GM12878 (cell line): ENCODE data around the gene SIX5. TPM values are rescaled to one million over a fixed set of nuclear protein-coding genes. Genes with fewer than 3 reads are reported as not detected.
A peak's percentile ranks its signal among the peaks of the same experiment; 100 is the strongest.

ENCODE experiments used
- ATAC-seq: fragments of 200-7000 bp; cut with Tn5 transposase; 3 replicates; pipeline ENCODE4 v1.9.1; 2020; ENCODE audit warnings: mild to moderate bottlenecking, moderate library complexity
- BruUV-seq: library from RNA; stranded (reverse); fragments of 400-500 nt; replicated peaks from 2 replicates; lab custom pipeline; 2021; lab: Mats Ljungman, UMichigan
- CTCF ChIA-PET: fragments of 300-600 bp; sonication (Branson Sonifier 250); formaldehyde crosslinking; extraction: SDS; loops from one replicate; lab custom pipeline; 2021; ENCODE audit warnings: inconsistent platforms; lab: Yijun Ruan, JAX
- POLR2A ChIA-PET: fragments of 350-600 bp; formaldehyde crosslinking; extraction: SDS; loops from one replicate; lab custom pipeline; 2021; ENCODE audit warnings: inconsistent platforms; lab: Charles Lee
- RAD21 ChIA-PET: fragments of 300-600 bp; sonication (Branson Sonifier 250); formaldehyde crosslinking; loops from one replicate; lab custom pipeline; 2023; ENCODE audit warnings: antibody characterized with exemption; ENCODE audit not compliant: unreplicated experiment; lab: Charles Lee
- SMC1A ChIA-PET: fragments of 300-600 bp; sonication (Branson Sonifier 250); formaldehyde crosslinking; loops from one replicate; lab custom pipeline; 2023; ENCODE audit not compliant: unreplicated experiment, uncharacterized antibody; lab: Charles Lee
- DNase-seq: peaks from one replicate; pipeline ENCODE4 v3.0.0-alpha.2; 2011; ENCODE audit warnings: low read depth, low spot score
- FAIRE-seq: peaks from 3 replicates; lab custom pipeline; 2011; peaks lifted over from hg19 to GRCh38; lab: Jason Lieb, UNC
- H2AFZ ChIP-seq: 2 replicates; pipeline ENCODE4 v1.6.0; 2011; ENCODE audit warnings: low read depth, low read length, control low read depth; ENCODE audit not compliant: control insufficient read depth
- H3K27ac ChIP-seq: 2 replicates; pipeline ENCODE4 v1.5.1; 2011; ENCODE audit warnings: control low read depth; ENCODE audit not compliant: control insufficient read depth, insufficient read depth
- H3K27me3 ChIP-seq, 2 experiments: replicated peaks in 1 of 2; 2 replicates each; pipeline versions ENCODE4 v1.6.0 to v1.6.1; 2011; ENCODE audit warnings: low read length in 1 of 2; ENCODE audit not compliant: control insufficient read depth in 2 of 2, insufficient read depth in 2 of 2
- H3K36me3 ChIP-seq, 2 experiments: 2 replicates each; pipeline ENCODE4 v1.5.1; 2011; ENCODE audit warnings: low read length in 1 of 2; ENCODE audit not compliant: control insufficient read depth in 2 of 2, insufficient read depth in 2 of 2
- H3K4me1 ChIP-seq: 2 replicates; pipeline ENCODE4 v1.6.1; 2011; ENCODE audit warnings: mild to moderate bottlenecking, low read length, moderate library complexity, mixed read lengths; ENCODE audit not compliant: control insufficient read depth, insufficient read depth
- H3K4me2 ChIP-seq: 2 replicates; pipeline ENCODE4 v1.6.0; 2011; ENCODE audit warnings: control low read depth; ENCODE audit not compliant: control insufficient read depth, insufficient read depth
- H3K4me3 ChIP-seq: fragments of 200-600 bp; sonication (generic); 2 replicates; pipeline ENCODE4 v1.5.1; 2016
- H3K79me2 ChIP-seq: 2 replicates; pipeline ENCODE4 v1.6.0; 2011; ENCODE audit warnings: low read length; ENCODE audit not compliant: control insufficient read depth, insufficient read depth
- H3K9ac ChIP-seq: 2 replicates; pipeline ENCODE4 v1.8.0; 2011; ENCODE audit warnings: low read length, control low read depth, mixed read lengths; ENCODE audit not compliant: control insufficient read depth, insufficient read depth
- H3K9me3 ChIP-seq: replicated peaks from 3 replicates; pipeline ENCODE4 v1.5.1; 2011; ENCODE audit warnings: mild to moderate bottlenecking, low read length; ENCODE audit not compliant: control insufficient read depth, insufficient read depth
- H4K20me1 ChIP-seq: 2 replicates; pipeline ENCODE4 v1.6.0; 2011; ENCODE audit not compliant: control insufficient read depth, insufficient read depth
- ATF3 ChIP-seq: IDR thresholded peaks from 2 replicates; pipeline ENCODE4 v1.6.1; 2011; ENCODE audit warnings: low read depth, mild to moderate bottlenecking, low read length, moderate library complexity, borderline replicate concordance; ENCODE audit errors: extremely low read depth
- E4F1 ChIP-seq: fragments of 450-650 bp; IDR thresholded peaks from 2 replicates; pipeline ENCODE4 v1.6.1; 2018; ENCODE audit warnings: borderline replicate concordance, mild to moderate bottlenecking; ENCODE audit not compliant: partially characterized antibody
- GATAD2B ChIP-seq: fragments of 450-650 bp; conservative IDR thresholded peaks from 2 replicates; pipeline ENCODE4 v1.6.1; 2017; ENCODE audit warnings: low read depth, mild to moderate bottlenecking, moderate library complexity
- IRF4 ChIP-seq: IDR thresholded peaks from 2 replicates; pipeline ENCODE4 v1.6.1; 2011; ENCODE audit warnings: low read depth, low read length
- KDM1A ChIP-seq: fragments of 200-600 bp; sonication (generic); IDR thresholded peaks from 2 replicates; pipeline ENCODE4 v1.6.1; 2016; ENCODE audit warnings: borderline replicate concordance
- PAX8 ChIP-seq: fragments of 450-650 bp; IDR thresholded peaks from 2 replicates; pipeline ENCODE4 v1.6.1; 2017; ENCODE audit warnings: mild to moderate bottlenecking, moderate library complexity
- RAD51 ChIP-seq: fragments of 450-650 bp; IDR thresholded peaks from 2 replicates; pipeline ENCODE4 v1.6.1; 2016; ENCODE audit warnings: moderate library complexity, mild to moderate bottlenecking, inconsistent platforms
- RFX5 ChIP-seq: IDR thresholded peaks from 2 replicates; pipeline ENCODE4 v1.6.1; 2011; ENCODE audit warnings: low read depth, low read length, improper control_type of control experiment
- SMARCA5 ChIP-seq: fragments of 450-650 bp; IDR thresholded peaks from 2 replicates; pipeline ENCODE4 v1.6.1; 2017; ENCODE audit warnings: mild to moderate bottlenecking
- SRF ChIP-seq, 2 experiments: IDR thresholded peaks; 2 replicates each; pipeline ENCODE4 v1.6.1; 2011; ENCODE audit warnings: low read depth in 2 of 2, low read length in 2 of 2, mild to moderate bottlenecking in 1 of 2, moderate library complexity in 1 of 2
- TCF7 ChIP-seq: IDR thresholded peaks from 2 replicates; pipeline ENCODE4 v1.6.1; 2014; ENCODE audit warnings: antibody characterized with exemption, borderline replicate concordance
- YY1 ChIP-seq: IDR thresholded peaks from 2 replicates; pipeline ENCODE4 v1.6.1; 2011; ENCODE audit warnings: low read depth, mild to moderate bottlenecking, low read length
- ZNF217 ChIP-seq: fragments of 450-650 bp; IDR thresholded peaks from 2 replicates; pipeline ENCODE4 v1.6.1; 2017; ENCODE audit warnings: antibody characterized with exemption, mild to moderate bottlenecking
- ZNF592 ChIP-seq: fragments of 450-650 bp; IDR thresholded peaks from 2 replicates; pipeline ENCODE4 v1.6.1; 2017; ENCODE audit warnings: mild to moderate bottlenecking, moderate library complexity
- WGBS: methylation state at CpG from one replicate; pipeline ENCODE4 v1.1.6; 2016; ENCODE audit warnings: low lambda C conversion rate; ENCODE audit not compliant: insufficient replicate concordance, insufficient coverage; ENCODE audit errors: missing lambda C conversion rate; 5-methylcytosine and 5-hydroxymethylcytosine counted together
- in situ Hi-C: fragments of 300-500 bp; cut with MboI; formaldehyde crosslinking; loops from 9 replicates; pipeline ENCODE4 v1.14.3; 2018; ENCODE audit warnings: mixed read lengths
- intact Hi-C: fragments of 100-400 bp; cut with micrococcal nuclease; formaldehyde crosslinking; loops from one replicate; pipeline ENCODE4 v1.14.2; 2022; ENCODE audit not compliant: unreplicated experiment
- polyA plus RNA-seq, 11 experiments: library from polyadenylated mRNA; depleted of rRNA in 4 of 11; unstranded in 6 of 11; stranded (reverse) in 5 of 11; fragments of >200 nt; fragmentation: Nextera tagmentation in 4 of 11; fragmentation: Illumina TruSeq in 1 of 11; extraction: Ambion mirVana in 4 of 11; extraction: Trizol in 1 of 11; gene quantifications; 1 replicate in 1 of 11; 2 replicates in 10 of 11; pipeline versions ENCODE4 v1.2.1 to v1.2.3, GENCODE V29; 2011 to 2016; ENCODE audit warnings: inconsistent platforms in 2 of 11, missing spikeins in 2 of 11, low read depth in 1 of 11
- total RNA-seq, 4 experiments: library from RNA; depleted of rRNA in 3 of 4; stranded (reverse); fragments of >200 nt in 3 of 4; fragmentation: Illumina TruSeq in 1 of 4; extraction: Trizol in 1 of 4; gene quantifications; 2 replicates each; pipeline versions ENCODE4 v1.2.1 to v1.2.3, GENCODE V29; 2013 to 2021

SIX5 gene
- total and polyA plus RNA-seq, 10 of the 15 experiments (the other 5 are each of a cell fraction or from before 2014, with no cell fraction given), result 1.9 to 10.5 (median 3.0) TPM; not detected in 2

- SMC1A ChIA-PET, result interaction anchor here (1.2 to 3.2 kb wide), 7 partner anchors 11 to 114 kb away, joined by 3 to 17 read pairs (median 7); partner anchors contain the start of genes DMWD, FBXO46 and SYMPK
- H3K9me3 ChIP-seq, result no peaks in the 10 kb centered on the region
- H4K20me1 ChIP-seq, result no peaks in the 10 kb centered on the region
- DNase-seq, result no peak
- H3K4me3 ChIP-seq, result peak overlapping the region; percentile 98
- intact Hi-C loops, result loop anchor here (2.0 to 5.0 kb wide), 3 partner anchors 25 to 76 kb away; partner anchors contain the start of genes DMWD, FBXO46, MEIOSIN and QPCTL
- no peaks in the 10 kb centered on the region; the same call in 1 of the 2 replicates for H3K79me2 ChIP-seq
- H3K27me3 ChIP-seq, result no peaks in the 10 kb centered on the region
- CTCF ChIA-PET, result interaction anchor here (0.9 to 4.5 kb wide), 10 partner anchors 11 to 226 kb away, joined by 3 to 110 read pairs (median 8); partner anchors contain the start of genes QPCTL and SNRPD2
- peaks cover 4% of the 10 kb centered on the region for H3K4me1 ChIP-seq
- peak overlapping the region; percentile 9 for H3K27ac ChIP-seq
- FAIRE-seq, result no peak
- no peaks in the 10 kb centered on the region for H3K36me3 ChIP-seq
- peak overlapping the region; percentile 77 for H3K4me2 ChIP-seq
- POLR2A ChIA-PET, result interaction anchor here (0.6 to 3.3 kb wide), 16 partner anchors 11 to 708 kb away, joined by 3 to 28 read pairs (median 9); partner anchors contain the start of genes DMWD, FBXO46, IRF2BP1 and QPCTL
- no TSS peak for BruUV-seq
- in situ Hi-C loops, result no loop called here
- RAD21 ChIA-PET, result interaction anchor here (1.3 to 3.6 kb wide), 9 partner anchors 27 to 126 kb away, joined by 4 to 63 read pairs (median 25); partner anchors contain the start of genes FBXO46, FOXA3, QPCTL and SNRPD2
- ATAC-seq, result peak; percentile 1
- peak overlapping the region; percentile 75; the same call in 1 of the 2 replicates for H3K9ac ChIP-seq
- H2AFZ ChIP-seq, result peak overlapping the region; percentile 49
- WGBS, result 10% methylated on average over 85 of the region's 102 CpGs
- TF ChIP-seq RAD51 (no peak), PAX8 (no peak), ATF3 (no peak), GATAD2B (peak; percentile 69; the same call in 1 of the 2 replicates), E4F1 (no peak), SRF (IDR thresholded peaks at IDR 0.05; ENCODE audit: low read depth in 2 of 2, low read length in 2 of 2) (no peak), RFX5 (no peak), ZNF592 (no peak), IRF4 (no peak), SMARCA5 (0 out of 2 replicates have a peak, but pooled peaks have one; percentile 54), YY1 (no peak), ZNF217 (no peak), TCF7 (no peak), KDM1A (no peak)
Observed at GRCh38 chr19:45767881-45768654, 984 bp downstream of the SIX5 start.
